A549 (cell line): ENCODE results near the gene RNF214. TPM values are rescaled to one million over a fixed set of nuclear protein-coding genes. Genes with fewer than 3 reads are reported as not detected.

Source experiments
- ATAC-seq, 2 experiments: fragments of 200-7000 bp in 1 of 2; fragments of >200 bp in 1 of 2; cut with Nextera tagmentation in 1 of 2; cut with Tn5 transposase in 1 of 2; 3 replicates each; pipeline versions ENCODE4 v1.8.0 to v1.9.1; 2018 to 2020; ENCODE audit warnings: mild to moderate bottlenecking in 1 of 2, moderate library complexity in 1 of 2
- CTCF ChIA-PET: fragments of 300-600 bp; sonication (Branson Sonifier 250); formaldehyde crosslinking; extraction: SDS; loops from one replicate; lab custom pipeline; 2021; ENCODE audit warnings: antibody characterized with exemption, inconsistent platforms; lab: Yijun Ruan, JAX
- POLR2A ChIA-PET: fragments of 350-600 bp; formaldehyde crosslinking; extraction: SDS; loops from one replicate; lab custom pipeline; 2021; ENCODE audit warnings: antibody characterized with exemption, inconsistent platforms; lab: Yijun Ruan, JAX
- DNase-seq, 2 experiments: peaks; one replicate each; pipeline versions ENCODE4 v3.0.0 to v3.0.0-alpha.2; 2011 to 2016; ENCODE audit warnings: low read depth in 1 of 2, low spot score in 1 of 2
- FAIRE-seq: peaks from 2 replicates; lab custom pipeline; 2011; peaks lifted over from hg19 to GRCh38; lab: Jason Lieb, UNC
- H3K27ac ChIP-seq, 2 experiments: fragments of >200 bp; sonication (Bioruptor Twin); formaldehyde crosslinking; 3 replicates each; pipeline ENCODE4 v1.5.1; 2016 to 2017
- H3K4me1 ChIP-seq: fragments of >200 bp; sonication (Bioruptor Twin); formaldehyde crosslinking; 3 replicates; pipeline ENCODE4 v1.6.1; 2016
- H3K4me2 ChIP-seq: fragments of >200 bp; sonication (Bioruptor Twin); formaldehyde crosslinking; 3 replicates; pipeline ENCODE4 v1.6.1; 2016
- H3K4me3 ChIP-seq: fragments of >200 bp; sonication (Bioruptor Twin); formaldehyde crosslinking; 3 replicates; pipeline ENCODE4 v1.5.1; 2016
- H3K9me3 ChIP-seq: fragments of >200 bp; sonication (Bioruptor Twin); formaldehyde crosslinking; 3 replicates; pipeline ENCODE4 v1.6.1; 2016
- CBX2 ChIP-seq: fragments of 200-600 bp; sonication (generic); IDR thresholded peaks from 2 replicates; pipeline ENCODE4 v1.6.1; 2016; ENCODE audit warnings: low read depth, mild to moderate bottlenecking, borderline replicate concordance
- CBX8 ChIP-seq: fragments of 200-600 bp; sonication (generic); IDR thresholded peaks from 2 replicates; pipeline ENCODE4 v1.6.1; 2016
- EHF ChIP-seq: fragments of 250-450 bp; sonication (Bioruptor Pico); IDR thresholded peaks from 2 replicates; pipeline ENCODE4 v1.5.0; 2020; ENCODE audit warnings: mild to moderate bottlenecking
- EHMT2 ChIP-seq: fragments of 200-600 bp; sonication (generic); IDR thresholded peaks from 2 replicates; pipeline ENCODE4 v1.6.1; 2016; ENCODE audit warnings: antibody characterized with exemption, low read depth, mild to moderate bottlenecking, moderate library complexity
- FOSL2 ChIP-seq, 2 experiments: fragments of 450-650 bp in 1 of 2; fragments of >200 bp in 1 of 2; sonication (Bioruptor Twin) in 1 of 2; formaldehyde crosslinking; IDR thresholded peaks; 2 replicates each; pipeline versions ENCODE4 v1.5.0 to v1.6.1; 2016 to 2020; ENCODE audit warnings: mild to moderate bottlenecking in 1 of 2, moderate library complexity in 1 of 2
- GATA3 ChIP-seq: IDR thresholded peaks from 2 replicates; pipeline ENCODE4 v1.6.1; 2012; ENCODE audit warnings: borderline replicate concordance
- HMGXB4 ChIP-seq: fragments of 250-450 bp; sonication (Bioruptor Pico); IDR thresholded peaks from 2 replicates; pipeline ENCODE4 v1.5.0; 2021; ENCODE audit warnings: mild to moderate bottlenecking, moderate library complexity, borderline replicate concordance
- JUNB ChIP-seq: fragments of >200 bp; sonication (Bioruptor Twin); formaldehyde crosslinking; IDR thresholded peaks from 2 replicates; pipeline ENCODE4 v1.6.1; 2016
- KDM5A ChIP-seq: fragments of 200-600 bp; sonication (generic); IDR thresholded peaks from 2 replicates; pipeline ENCODE4 v1.6.1; 2016; ENCODE audit warnings: antibody characterized with exemption, mild to moderate bottlenecking
- MAFK ChIP-seq: fragments of 450-650 bp; IDR thresholded peaks from 2 replicates; pipeline ENCODE4 v1.6.1; 2014; ENCODE audit not compliant: partially characterized antibody
- MAX ChIP-seq: IDR thresholded peaks from 2 replicates; pipeline ENCODE4 v1.6.1; 2012
- MAZ ChIP-seq: fragments of 150-350 bp; IDR thresholded peaks from 2 replicates; pipeline ENCODE4 v1.6.1; 2014; ENCODE audit warnings: antibody characterized with exemption, low read depth, low read length, borderline replicate concordance
- MYC ChIP-seq: IDR thresholded peaks from 2 replicates; pipeline ENCODE4 v1.6.1; 2012; ENCODE audit warnings: mild to moderate bottlenecking, inconsistent platforms, low read length, improper control_type of control experiment, borderline replicate concordance
- NPAS2 ChIP-seq: fragments of 250-450 bp; sonication (Bioruptor Pico); IDR thresholded peaks from 2 replicates; pipeline ENCODE4 v1.8.0; 2022; ENCODE audit warnings: mild to moderate bottlenecking, moderate library complexity, borderline replicate concordance
- PHF8 ChIP-seq: fragments of 200-600 bp; sonication (generic); IDR thresholded peaks from 2 replicates; pipeline ENCODE4 v1.6.1; 2016; ENCODE audit warnings: low read depth, mild to moderate bottlenecking, antibody characterized with exemption, moderate library complexity, borderline replicate concordance
- POLR2AphosphoS2 ChIP-seq: conservative IDR thresholded peaks from 2 replicates; pipeline ENCODE4 v1.6.1; 2012; ENCODE audit warnings: low read length, improper control_type of control experiment, inconsistent platforms
- RAD21 ChIP-seq, 2 experiments: fragments of >200 bp in 1 of 2; sonication (Bioruptor Twin) in 1 of 2; formaldehyde crosslinking in 1 of 2; IDR thresholded peaks in 1 of 2; conservative IDR thresholded peaks in 1 of 2; 2 replicates in 1 of 2; 3 replicates in 1 of 2; pipeline ENCODE4 v1.6.1; 2012 to 2018; ENCODE audit warnings: inconsistent platforms in 1 of 2
- RARB ChIP-seq: fragments of 250-450 bp; sonication (Bioruptor Pico); IDR thresholded peaks from 2 replicates; pipeline ENCODE4 v1.8.0; 2021; ENCODE audit warnings: mild to moderate bottlenecking, moderate library complexity
- RCOR1 ChIP-seq: fragments of 150-350 bp; IDR thresholded peaks from 2 replicates; pipeline ENCODE4 v1.6.1; 2014; ENCODE audit warnings: antibody characterized with exemption, low read length, low read depth
- TFCP2L1 ChIP-seq: fragments of 250-450 bp; sonication (Bioruptor Pico); IDR thresholded peaks from 2 replicates; pipeline ENCODE4 v1.5.0; 2021; ENCODE audit warnings: mild to moderate bottlenecking
- TP53 ChIP-seq: fragments of 250-450 bp; sonication (Bioruptor Pico); IDR thresholded peaks from 2 replicates; pipeline ENCODE4 v1.5.0; 2021; ENCODE audit warnings: mild to moderate bottlenecking, moderate library complexity
- WGBS: methylation state at CpG from one replicate; pipeline ENCODE4 v1.1.6; 2017; ENCODE audit errors: missing lambda C conversion rate; 5-methylcytosine and 5-hydroxymethylcytosine counted together
- polyA plus RNA-seq, 4 experiments: library from polyadenylated mRNA; depleted of rRNA in 3 of 4; stranded (reverse); fragments of >200 nt; fragmentation: RNase III in 1 of 4; extraction: RNeasy Plus Mini Kit Qiagen cat#74134 plus additional on column Dnase treatment in 1 of 4; gene quantifications; 2 replicates in 3 of 4; 3 replicates in 1 of 4; pipeline ENCODE4 v1.2.3, GENCODE V29; 2011 to 2017
- TF ChIP-seq, protein P1 (sequence below): fragments of >200 bp; sonication (Bioruptor Twin); formaldehyde crosslinking; IDR thresholded peaks from 3 replicates; pipeline ENCODE4 v1.6.1; 2016
- TF ChIP-seq, protein P2 (sequence below): fragments of >200 bp; sonication (Bioruptor Twin); formaldehyde crosslinking; IDR thresholded peaks from 2 replicates; pipeline ENCODE4 v1.6.1; 2016

RNF214 gene
- polyA plus RNA-seq, 2 of the 4 experiments (the other 2 are of a cell fraction) = 11.0 to 15.9 TPM

DNA sequence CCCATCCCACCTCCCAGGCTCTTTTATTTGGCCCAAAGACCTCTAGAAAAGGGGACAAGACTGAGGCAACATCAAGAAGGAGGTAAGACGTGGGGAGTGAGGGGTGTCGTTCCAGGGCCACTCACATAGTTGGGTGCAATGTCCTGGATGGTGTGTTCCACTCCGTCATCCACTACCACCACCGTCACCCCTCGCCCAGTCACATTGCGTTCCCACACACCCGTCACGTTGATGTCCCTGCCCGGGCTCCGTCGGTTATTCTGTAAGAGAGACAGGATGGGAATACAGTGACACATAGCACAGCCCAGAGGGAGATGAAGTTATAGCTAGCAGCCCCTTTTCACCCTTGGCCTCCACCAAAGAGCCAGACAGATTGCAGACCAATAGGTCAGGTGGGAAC, 4.4 kb upstream of the RNF214 start (continued):
- TF ChIP-seq KDM5A (no peak), HMGXB4 (CRISPR knock-in tag) (no peak), CBX8 (no peak), CBX2 (no peak), MAZ (no peak), RAD21 (conservative IDR thresholded peaks at IDR 0.05 in 1 of 2, IDR thresholded peaks at IDR 0.05 in 1 of 2) (no peak)

GRCh38 chr11:117229411-117229810, 3.1 kb upstream of the RNF214 start:
- no peak overlapping the region for H3K4me2 ChIP-seq
- no peak for ATAC-seq
- TF ChIP-seq, protein P1, sequence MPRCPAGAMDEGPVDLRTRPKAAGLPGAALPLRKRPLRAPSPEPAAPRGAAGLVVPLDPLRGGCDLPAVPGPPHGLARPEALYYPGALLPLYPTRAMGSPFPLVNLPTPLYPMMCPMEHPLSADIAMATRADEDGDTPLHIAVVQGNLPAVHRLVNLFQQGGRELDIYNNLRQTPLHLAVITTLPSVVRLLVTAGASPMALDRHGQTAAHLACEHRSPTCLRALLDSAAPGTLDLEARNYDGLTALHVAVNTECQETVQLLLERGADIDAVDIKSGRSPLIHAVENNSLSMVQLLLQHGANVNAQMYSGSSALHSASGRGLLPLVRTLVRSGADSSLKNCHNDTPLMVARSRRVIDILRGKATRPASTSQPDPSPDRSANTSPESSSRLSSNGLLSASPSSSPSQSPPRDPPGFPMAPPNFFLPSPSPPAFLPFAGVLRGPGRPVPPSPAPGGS = no peak
- TF ChIP-seq MAFK (no peak), TP53 (CRISPR knock-in tag) (no peak), NPAS2 (no peak), PHF8 (no peak), MAX (no peak), EHF (CRISPR knock-in tag) (no peak), GATA3 (no peak), CBX2 (no peak), FOSL2 (IDR thresholded peaks at IDR 0.05) (no peak), FOSL2 (CRISPR knock-in tag; IDR thresholded peaks at IDR 0.05) (no peak), KDM5A (no peak), RARB (CRISPR knock-in tag) (no peak), JUNB (no peak), POLR2AphosphoS2 (no peak), RCOR1 (no peak), TFCP2L1 (CRISPR knock-in tag) (no peak), EHMT2 (no peak), RAD21 (conservative IDR thresholded peaks at IDR 0.05 in 1 of 2, IDR thresholded peaks at IDR 0.05 in 1 of 2) (no peak), MYC (no peak)
- TF ChIP-seq, protein P2, sequence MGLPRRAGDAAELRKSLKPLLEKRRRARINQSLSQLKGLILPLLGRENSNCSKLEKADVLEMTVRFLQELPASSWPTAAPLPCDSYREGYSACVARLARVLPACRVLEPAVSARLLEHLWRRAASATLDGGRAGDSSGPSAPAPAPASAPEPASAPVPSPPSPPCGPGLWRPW = no peak
- TF ChIP-seq, all 56 proteins: peak for 0
- H3K27ac ChIP-seq = no peak overlapping the region
- DNase-seq = no peak
- FAIRE-seq = no peak
- no peaks in the 10 kb centered on the region for H3K9me3 ChIP-seq
- POLR2A ChIA-PET = no interaction called here
- no peak overlapping the region for H3K4me3 ChIP-seq
- H3K4me1 ChIP-seq = peaks cover 12% of the 10 kb centered on the region; the same call in 1 of the 3 replicates
- WGBS = 86% methylated on average over 10 of the region's 12 CpGs
- CTCF ChIA-PET = interaction anchor here (0.5 to 7.4 kb wide), 5 partner anchors 9 to 497 kb away, joined by 3 to 69 read pairs (median 4); partner anchors contain the start of gene SIDT2
